Mesothelial cell of epicardium (in vitro differentiated cells): Measurements from ENCODE around the gene ANGPTL1. TPM values are rescaled to one million over a fixed set of nuclear protein-coding genes. Genes with fewer than 3 reads are reported as not detected.

ENCODE experiments used
- DNase-seq, 2 experiments: peaks; one replicate each; pipeline ENCODE4 v3.0.0; 2021; ENCODE audit warnings: low spot score in 2 of 2; ENCODE audit not compliant: unreplicated experiment in 2 of 2
- H3K27ac Mint-ChIP-seq: 2 replicates; pipeline ENCODE4 v1.8.0; 2021; ENCODE audit warnings: mixed read lengths
- H3K27me3 Mint-ChIP-seq: 2 replicates; pipeline ENCODE4 v1.8.0; 2021; ENCODE audit warnings: low read depth, mixed read lengths
- H3K36me3 Mint-ChIP-seq: 2 replicates; pipeline ENCODE4 v1.8.0; 2021; ENCODE audit warnings: mixed read lengths
- H3K4me1 Mint-ChIP-seq: 2 replicates; pipeline ENCODE4 v1.8.0; 2021; ENCODE audit warnings: mixed read lengths
- H3K4me3 Mint-ChIP-seq: 2 replicates; pipeline ENCODE4 v1.8.0; 2021; ENCODE audit warnings: mild to moderate bottlenecking, moderate library complexity, mixed read lengths
- H3K9me3 Mint-ChIP-seq: 2 replicates; pipeline ENCODE4 v1.8.0; 2021; ENCODE audit warnings: mixed read lengths
- CTCF ChIP-seq: fragments of 200-600 bp; sonication (generic); IDR thresholded peaks from one replicate; pipeline ENCODE4 v1.5.0; 2021; ENCODE audit warnings: antibody characterized with exemption; ENCODE audit not compliant: unreplicated experiment
- total RNA-seq: library from RNA; stranded (reverse); gene quantifications from 3 replicates; pipeline ENCODE4 v1.2.1, GENCODE V29; 2021

Gene ANGPTL1
- total RNA-seq, 1 donor from 2014 or later, result 0.67 TPM

- H3K36me3 Mint-ChIP-seq, result peaks cover 26% of the 10 kb centered on the region
- H3K27me3 Mint-ChIP-seq, result no peaks in the 10 kb centered on the region
- H3K27ac Mint-ChIP-seq, result no peak overlapping the region
- no peak overlapping the region for H3K4me3 Mint-ChIP-seq
- H3K4me1 Mint-ChIP-seq, result no peaks in the 10 kb centered on the region
- DNase-seq, result no peak
- H3K9me3 Mint-ChIP-seq, result peaks cover 11% of the 10 kb centered on the region
- TF ChIP-seq CTCF, result no peak
Measured at GRCh38 chr1:178895928-178896327, 25.1 kb upstream of the ANGPTL1 start.

GRCh38 chr1:178886551-178886950, 15.7 kb upstream of the ANGPTL1 start:
- Mint-ChIP-seq H3K27ac (no peak overlapping the region), H3K27me3 (no peaks in the 10 kb centered on the region), H3K36me3 (peaks cover 15% of the 10 kb centered on the region), H3K4me1 (no peaks in the 10 kb centered on the region), H3K9me3 (no peaks in the 10 kb centered on the region), H3K4me3 (no peak overlapping the region)
- TF ChIP-seq CTCF, result no peak
- no peak for DNase-seq

GRCh38 chr1:178885869-178886268, 15.0 kb upstream of the ANGPTL1 start:
- no peak overlapping the region for H3K27ac Mint-ChIP-seq
- no peak overlapping the region for H3K4me3 Mint-ChIP-seq
- H3K27me3 Mint-ChIP-seq, result no peaks in the 10 kb centered on the region
- no peaks in the 10 kb centered on the region for H3K4me1 Mint-ChIP-seq
- no peak for TF ChIP-seq CTCF
- no peak for DNase-seq
- peaks cover 19% of the 10 kb centered on the region for H3K36me3 Mint-ChIP-seq
- no peaks in the 10 kb centered on the region for H3K9me3 Mint-ChIP-seq

- TF ChIP-seq CTCF, result no peak
- H3K36me3 Mint-ChIP-seq, result peaks cover 21% of the 10 kb centered on the region
- H3K27me3 Mint-ChIP-seq, result no peaks in the 10 kb centered on the region
Measured at GRCh38 chr1:178881950-178882349, 11.1 kb upstream of the ANGPTL1 start.

GRCh38 chr1:178877896-178878295, 7.0 kb upstream of the ANGPTL1 start:
- no peak overlapping the region for H3K27ac Mint-ChIP-seq
- no peaks in the 10 kb centered on the region for H3K27me3 Mint-ChIP-seq
- peaks cover 10% of the 10 kb centered on the region for H3K4me1 Mint-ChIP-seq
- H3K9me3 Mint-ChIP-seq, result no peaks in the 10 kb centered on the region
- no peak for TF ChIP-seq CTCF
- peaks cover 6% of the 10 kb centered on the region for H3K36me3 Mint-ChIP-seq
- H3K4me3 Mint-ChIP-seq, result no peak overlapping the region
- no peak for DNase-seq

More at GRCh38 chr1:178881950-178882349, 11.1 kb upstream of the ANGPTL1 start:
- DNase-seq, result no peak
- Mint-ChIP-seq H3K9me3 (no peaks in the 10 kb centered on the region), H3K4me1 (no peaks in the 10 kb centered on the region), H3K27ac (no peak overlapping the region), H3K4me3 (no peak overlapping the region)

- Mint-ChIP-seq H3K4me1 (peaks cover 29% of the 10 kb centered on the region), H3K27ac (no peak overlapping the region), H3K27me3 (no peaks in the 10 kb centered on the region), H3K9me3 (no peaks in the 10 kb centered on the region), H3K36me3 (peaks cover 3% of the 10 kb centered on the region), H3K4me3 (no peak overlapping the region)
- TF ChIP-seq CTCF, result no peak
- no peak for DNase-seq
Measured at GRCh38 chr1:178875936-178876335, 5.1 kb upstream of the ANGPTL1 start.
